Measurements from ENCODE around the gene MICA. TPM values are rescaled to one million over a fixed set of nuclear protein-coding genes. Genes with fewer than 3 reads are reported as not detected.
"Not testable (repeated sequence)": the region's sequence is repeated elsewhere in the genome, so short reads cannot be mapped to it uniquely, and the experiment has no call there.

MICA gene
- total RNA-seq, 1 donor from 2014 or later, result 51.6 TPM

- no peak for DNase-seq (ENCODE audit: low read depth)
- Histone ChIP-seq H3K27me3 (ENCODE audit: control insufficient read depth, insufficient read depth, low read length) (no peaks in the 10 kb centered on the region), H3K36me3 (ENCODE audit: control insufficient read depth, insufficient read depth, low read length) (no peaks in the 10 kb centered on the region), H3K4me3 (ENCODE audit: low read depth, low read length) (no peak overlapping the region)
- no peak for FAIRE-seq
- TF ChIP-seq, protein P1, sequence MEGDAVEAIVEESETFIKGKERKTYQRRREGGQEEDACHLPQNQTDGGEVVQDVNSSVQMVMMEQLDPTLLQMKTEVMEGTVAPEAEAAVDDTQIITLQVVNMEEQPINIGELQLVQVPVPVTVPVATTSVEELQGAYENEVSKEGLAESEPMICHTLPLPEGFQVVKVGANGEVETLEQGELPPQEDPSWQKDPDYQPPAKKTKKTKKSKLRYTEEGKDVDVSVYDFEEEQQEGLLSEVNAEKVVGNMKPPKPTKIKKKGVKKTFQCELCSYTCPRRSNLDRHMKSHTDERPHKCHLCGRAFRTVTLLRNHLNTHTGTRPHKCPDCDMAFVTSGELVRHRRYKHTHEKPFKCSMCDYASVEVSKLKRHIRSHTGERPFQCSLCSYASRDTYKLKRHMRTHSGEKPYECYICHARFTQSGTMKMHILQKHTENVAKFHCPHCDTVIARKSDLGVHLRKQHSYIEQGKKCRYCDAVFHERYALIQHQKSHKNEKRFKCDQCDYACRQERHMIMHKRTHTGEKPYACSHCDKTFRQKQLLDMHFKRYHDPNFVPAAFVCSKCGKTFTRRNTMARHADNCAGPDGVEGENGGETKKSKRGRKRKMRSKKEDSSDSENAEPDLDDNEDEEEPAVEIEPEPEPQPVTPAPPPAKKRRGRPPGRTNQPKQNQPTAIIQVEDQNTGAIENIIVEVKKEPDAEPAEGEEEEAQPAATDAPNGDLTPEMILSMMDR (IDR thresholded peaks at IDR 0.05; ENCODE audit: insufficient read depth, low read length, severe bottlenecking), result no peak
These were observed 20.2 kb downstream of the MICA start for GRCh38 chr6:31423550-31423949.

GRCh38 chr6:31426395-31427354, 23.3 kb downstream of the MICA start:
- Histone ChIP-seq H3K36me3 (ENCODE audit: control insufficient read depth, insufficient read depth, low read length) (no peaks in the 10 kb centered on the region), H3K27me3 (ENCODE audit: control insufficient read depth, insufficient read depth, low read length) (no peaks in the 10 kb centered on the region), H3K4me3 (ENCODE audit: low read depth, low read length) (no peak overlapping the region)
- DNase-seq (ENCODE audit: low read depth) (no peak), FAIRE-seq (no peak)
- TF ChIP-seq, protein P1 (IDR thresholded peaks at IDR 0.05; ENCODE audit: insufficient read depth, low read length, severe bottlenecking), result no peak

GRCh38 chr6:31430449-31430848, 27.1 kb downstream of the MICA start:
- Histone ChIP-seq H3K36me3 (ENCODE audit: control insufficient read depth, insufficient read depth, low read length) (no peaks in the 10 kb centered on the region), H3K27me3 (ENCODE audit: control insufficient read depth, insufficient read depth, low read length) (no peaks in the 10 kb centered on the region), H3K4me3 (ENCODE audit: low read depth, low read length) (no peak overlapping the region)
- TF ChIP-seq, protein P1 (IDR thresholded peaks at IDR 0.05; ENCODE audit: insufficient read depth, low read length, severe bottlenecking), result no peak
- FAIRE-seq (no peak), DNase-seq (ENCODE audit: low read depth) (no peak)

DNA sequence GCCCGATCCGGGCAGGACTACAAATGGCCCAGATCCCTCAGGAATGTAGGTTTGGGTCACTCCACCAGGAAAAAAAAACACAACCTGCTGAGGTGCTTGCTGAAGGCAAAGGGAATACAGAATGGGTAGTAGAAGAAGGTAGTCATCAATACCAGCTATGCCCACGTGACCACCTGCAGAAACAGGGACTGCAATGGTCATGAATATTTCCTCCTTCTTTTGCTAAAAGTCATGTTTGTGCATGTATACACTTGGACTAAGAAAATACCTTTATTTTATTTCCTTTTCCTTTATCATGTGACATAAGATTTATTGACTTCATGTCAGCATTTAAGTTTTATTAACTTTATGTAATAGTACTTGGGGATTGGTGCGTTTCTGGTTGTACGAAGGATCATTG, 31.7 kb downstream of the MICA start:
- FAIRE-seq; H3K27me3 ChIP-seq (ENCODE audit: control insufficient read depth, insufficient read depth, low read length); H3K4me3 ChIP-seq (ENCODE audit: low read depth, low read length); H3K36me3 ChIP-seq (ENCODE audit: control insufficient read depth, insufficient read depth, low read length): not testable (repeated sequence)
- peak; percentile 52 for DNase-seq (ENCODE audit: low read depth)

DNA sequence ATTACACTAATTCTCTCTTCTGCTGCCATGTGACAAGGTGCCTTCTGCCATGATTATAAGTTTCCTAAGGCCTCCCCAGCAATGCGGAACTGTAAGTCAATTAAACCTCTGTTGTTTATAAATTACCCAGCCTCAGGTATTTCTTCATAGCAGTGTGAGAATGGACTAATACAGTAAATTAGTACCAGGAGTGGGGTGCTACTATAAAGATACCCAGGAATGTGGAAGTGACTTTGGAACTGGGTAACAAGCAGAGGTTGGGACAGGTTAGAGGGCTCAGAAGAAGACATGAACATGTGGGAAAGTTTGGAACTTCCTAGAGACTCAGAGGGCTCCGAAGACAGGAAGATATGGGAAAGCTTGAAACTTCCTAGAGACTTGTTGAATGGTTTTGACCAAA, 34.8 kb downstream of the MICA start:
- TF ChIP-seq, protein P1 (IDR thresholded peaks at IDR 0.05; ENCODE audit: insufficient read depth, low read length, severe bottlenecking), result no peak
- Histone ChIP-seq H3K36me3 (ENCODE audit: control insufficient read depth, insufficient read depth, low read length) (no peaks in the 10 kb centered on the region), H3K4me3 (ENCODE audit: low read depth, low read length) (no peak overlapping the region), H3K27me3 (ENCODE audit: control insufficient read depth, insufficient read depth, low read length) (no peaks in the 10 kb centered on the region)
- no peak for FAIRE-seq
- no peak for DNase-seq (ENCODE audit: low read depth)

DNA sequence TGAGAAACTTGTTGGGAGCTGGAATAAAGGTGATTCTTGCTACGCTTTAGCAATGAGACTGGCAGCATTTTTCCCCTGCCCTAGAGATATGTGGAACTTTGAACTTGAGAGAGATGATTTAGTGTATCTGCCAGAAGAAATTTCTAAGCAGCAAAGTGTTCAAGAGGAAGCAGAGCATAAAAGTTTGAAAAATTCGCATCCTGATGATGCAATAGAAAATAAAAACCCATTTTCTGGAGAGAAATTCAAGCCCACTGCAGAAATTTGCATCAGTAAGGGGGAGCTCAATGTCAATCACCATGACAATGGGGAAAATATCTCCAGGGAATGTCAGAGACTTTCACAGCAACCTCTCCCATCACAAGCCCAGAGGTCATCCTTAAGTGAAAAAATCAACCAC, 35.3 kb downstream of the MICA start:
- DNase-seq (ENCODE audit: low read depth), result no peak
- H3K4me3 ChIP-seq (ENCODE audit: low read depth, low read length), result no peak overlapping the region
- H3K27me3 ChIP-seq (ENCODE audit: control insufficient read depth, insufficient read depth, low read length), result no peaks in the 10 kb centered on the region
- no peaks in the 10 kb centered on the region for H3K36me3 ChIP-seq (ENCODE audit: control insufficient read depth, insufficient read depth, low read length)
- no peak for FAIRE-seq
- TF ChIP-seq, protein P1 (IDR thresholded peaks at IDR 0.05; ENCODE audit: insufficient read depth, low read length, severe bottlenecking), result no peak

All from bronchial epithelial cell (primary cell).